GM18909 (cell line): ENCODE measurements around the gene MYL5.
"Not testable (repeated sequence)": the region's sequence is repeated elsewhere in the genome, so short reads cannot be mapped to it uniquely, and the experiment has no call there.

Experiments
- ATAC-seq: cut with Tn5 transposase; IDR thresholded peaks from one replicate; pipeline ENCODE4 v1.9.1; 2021; ENCODE audit warnings: mild to moderate bottlenecking; ENCODE audit not compliant: unreplicated experiment, poor library complexity

MYL5 gene

GRCh38 chr4:656436-657337 is 17.7 kb upstream of the MYL5 start:
- ATAC-seq, result no peak

DNA sequence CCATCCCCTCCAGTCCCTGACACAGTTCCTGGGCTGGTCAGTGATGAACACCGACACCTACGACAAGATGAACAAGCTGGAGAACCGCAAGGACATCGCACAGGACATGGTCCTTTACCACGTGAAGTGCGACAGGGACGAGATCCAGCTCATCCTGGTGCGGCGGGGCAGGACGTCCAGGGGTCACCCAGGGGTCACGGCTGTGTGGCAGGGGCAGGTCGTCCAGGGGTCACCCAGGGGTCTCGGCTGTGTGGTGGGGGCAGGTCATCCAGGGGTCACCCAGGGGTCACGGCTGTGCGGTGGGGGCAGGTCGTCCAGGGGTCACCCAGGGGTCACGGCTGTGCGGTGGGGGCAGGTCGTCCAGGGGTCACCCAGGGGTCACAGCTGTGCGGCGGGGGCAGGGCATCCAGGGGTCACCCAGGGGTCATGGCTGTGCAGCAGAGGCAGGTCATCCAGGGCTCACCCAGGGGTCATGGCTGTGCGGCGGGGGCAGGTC is 17.0 kb upstream of the MYL5 start:
- ATAC-seq, result no peak

- no peak for ATAC-seq
Measured at GRCh38 chr4:657834-658667, 16.3 kb upstream of the MYL5 start.

- no peak for ATAC-seq
Measured at GRCh38 chr4:658681-659667, 15.4 kb upstream of the MYL5 start.

DNA sequence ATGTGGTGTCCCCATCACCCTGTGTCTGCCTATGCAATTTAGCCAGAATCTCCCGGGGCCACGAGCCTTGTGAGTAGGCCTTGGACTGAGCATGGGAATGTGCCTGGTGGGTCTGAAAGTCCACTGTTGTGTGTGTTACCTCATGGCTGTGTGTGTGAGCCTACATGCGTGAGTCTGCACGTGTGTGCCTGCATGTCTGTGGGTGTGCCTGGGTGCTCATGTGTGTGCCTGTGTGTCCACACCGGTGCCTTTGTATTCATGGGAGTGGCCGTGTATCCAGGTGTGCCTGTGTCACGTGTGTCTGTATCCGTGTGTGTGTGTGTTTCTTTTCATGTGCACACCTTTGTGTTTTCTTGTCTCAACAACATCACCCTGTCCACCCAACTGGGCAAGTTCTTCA is 14.5 kb upstream of the MYL5 start:
- no peak for ATAC-seq

- ATAC-seq, result no peak
Measured at GRCh38 chr4:660401-660800, 13.9 kb upstream of the MYL5 start.

DNA sequence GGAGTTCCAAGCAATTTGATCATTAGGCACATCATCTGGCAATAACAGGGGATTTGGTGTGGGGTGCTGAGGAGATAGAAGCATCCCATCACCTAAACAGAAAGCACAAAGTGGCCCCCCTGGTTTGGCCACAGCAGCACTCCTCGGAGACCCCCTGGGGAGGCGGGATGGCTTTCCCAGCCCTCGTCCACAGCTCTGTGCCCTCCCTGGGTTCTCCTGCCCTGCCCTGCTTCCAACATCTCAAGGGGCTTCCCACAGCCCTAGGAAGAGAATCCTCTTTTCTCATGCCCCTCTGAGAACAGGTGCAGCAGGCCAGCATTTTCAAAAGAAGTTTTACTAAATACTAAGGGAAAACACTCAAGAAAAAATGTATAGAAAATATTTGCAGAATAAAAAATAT is 13.1 kb upstream of the MYL5 start:
- no peak for ATAC-seq

GRCh38 chr4:661881-662761 is 12.2 kb upstream of the MYL5 start:
- ATAC-seq, result no peak

- peak; percentile 2 for ATAC-seq
Measured at GRCh38 chr4:663046-663437, 11.3 kb upstream of the MYL5 start.

DNA sequence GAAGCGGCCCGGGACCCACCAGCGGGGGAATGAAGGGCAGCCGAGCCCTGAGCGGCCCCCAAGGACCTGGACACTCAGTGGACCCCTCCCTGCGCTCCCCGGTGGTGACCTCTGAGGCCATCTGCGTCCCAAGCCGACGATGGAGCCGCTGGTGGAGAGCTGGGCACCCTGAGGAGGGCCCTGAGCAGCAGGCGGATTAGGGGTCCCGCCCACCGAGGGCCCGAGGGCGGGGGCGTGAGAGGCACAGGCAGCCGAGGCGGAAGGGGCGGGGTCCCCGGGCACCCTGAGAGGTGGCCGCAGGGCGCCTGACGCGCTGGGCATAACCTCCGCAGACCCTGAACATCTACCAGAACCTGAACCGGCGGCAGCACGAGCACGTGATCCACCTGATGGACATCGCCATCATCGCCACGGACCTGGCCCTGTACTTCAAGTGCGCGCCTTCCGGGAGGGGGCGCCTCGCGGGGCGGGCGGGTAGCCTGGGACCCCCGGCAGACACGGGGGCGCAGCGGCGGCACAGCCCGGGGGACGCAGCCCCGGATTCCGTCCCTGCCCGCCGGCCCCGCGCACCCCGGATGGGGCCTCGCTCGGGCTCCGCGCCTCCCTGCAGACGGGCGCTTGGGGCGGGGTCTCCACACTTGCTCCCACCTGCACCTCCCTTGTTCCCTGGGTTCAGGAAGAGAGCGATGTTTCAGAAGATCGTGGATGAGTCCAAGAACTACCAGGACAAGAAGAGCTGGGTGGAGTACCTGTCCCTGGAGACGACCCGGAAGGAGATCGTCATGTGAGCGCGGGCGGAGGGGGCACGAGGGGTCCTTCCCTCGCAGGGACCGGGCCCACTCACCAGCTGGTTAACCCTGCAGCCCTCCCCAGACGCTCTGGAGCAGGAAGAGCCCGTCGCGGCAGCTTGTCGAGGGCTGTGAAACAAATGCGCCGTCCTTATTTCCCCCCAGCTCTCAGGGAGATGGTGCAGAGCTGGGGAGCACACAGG is 10.6 kb upstream of the MYL5 start:
- ATAC-seq, result peak; percentile 76

- ATAC-seq, result no peak
Measured at GRCh38 chr4:664713-665231, 9.6 kb upstream of the MYL5 start.

GRCh38 chr4:665381-665750 is 9.0 kb upstream of the MYL5 start:
- no peak for ATAC-seq

- ATAC-seq, result no peak
Measured at GRCh38 chr4:665751-666435, 8.4 kb upstream of the MYL5 start.

- no peak for ATAC-seq
Measured at GRCh38 chr4:666436-666810, 7.9 kb upstream of the MYL5 start.

DNA sequence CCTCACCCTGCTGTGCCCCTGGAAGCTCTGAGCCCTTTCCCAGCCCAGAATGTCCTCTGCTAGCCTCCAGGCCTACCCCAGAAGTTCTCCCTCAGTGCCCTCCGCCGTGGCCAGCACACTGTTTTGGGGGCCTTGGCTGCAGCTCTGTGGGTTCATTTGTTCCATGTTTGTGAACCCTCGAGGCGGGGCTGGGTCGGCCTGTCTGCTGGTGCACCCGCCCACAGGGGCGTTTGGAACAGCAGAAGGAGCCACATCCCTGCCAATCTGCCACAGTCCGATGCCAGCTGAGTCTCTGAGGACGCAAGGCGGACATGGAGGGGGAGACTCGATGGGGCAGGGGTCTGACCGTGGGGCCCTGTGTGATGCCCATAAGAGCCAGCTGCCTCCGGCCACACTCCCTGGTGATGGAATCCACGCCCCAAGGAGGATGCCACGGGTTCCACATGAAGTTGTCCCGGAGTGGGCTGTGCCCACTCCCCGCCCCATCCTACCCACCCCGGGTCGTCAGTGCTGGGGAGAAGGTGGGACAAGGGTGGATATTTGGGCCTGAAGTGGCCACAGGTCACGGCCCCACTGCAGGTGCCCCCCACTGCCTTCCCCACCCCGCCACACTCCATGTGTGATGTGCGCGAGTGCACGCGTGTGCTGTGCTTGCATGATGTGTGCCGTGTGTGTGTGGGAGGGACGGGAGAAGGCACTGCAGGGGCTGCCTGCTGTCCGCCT is 7.4 kb upstream of the MYL5 start:
- no peak for ATAC-seq

GRCh38 chr4:667545-667925 is 6.8 kb upstream of the MYL5 start:
- no peak for ATAC-seq

DNA sequence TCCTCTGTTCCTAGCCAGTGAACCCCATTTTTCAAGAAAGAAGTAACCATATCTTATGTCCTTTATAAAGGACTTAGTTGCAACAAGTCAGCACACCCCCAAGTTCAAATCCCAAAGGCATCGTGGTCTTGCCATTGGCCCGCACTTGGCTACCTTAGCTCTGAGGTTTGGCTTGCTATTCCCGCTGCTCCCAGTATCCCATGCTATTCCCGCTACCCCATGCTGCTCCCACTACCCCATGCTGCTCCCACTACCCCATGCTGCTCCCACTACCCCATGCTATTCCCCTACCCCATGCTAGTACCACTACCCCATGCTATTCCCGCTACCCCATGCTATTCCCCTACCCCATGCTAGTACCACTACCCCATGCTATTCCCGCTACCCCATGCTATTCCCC is 6.1 kb upstream of the MYL5 start:
- not testable (repeated sequence) for ATAC-seq
